HEK293 (cell line): ENCODE results near the gene CTIF.

Experiments used
- CTCF ChIP-seq: fragments of 450-650 bp; formaldehyde crosslinking; IDR thresholded peaks from 2 replicates; pipeline ENCODE4 v1.5.1; 2016; ENCODE audit warnings: missing biosample characterization, missing genetic modification characterization
- REPIN1 ChIP-seq: fragments of 450-650 bp; formaldehyde crosslinking; IDR thresholded peaks from 2 replicates; pipeline ENCODE4 v1.5.1; 2017; ENCODE audit warnings: missing biosample characterization, missing genetic modification characterization, low read depth
- ZBTB49 ChIP-seq: fragments of 450-650 bp; formaldehyde crosslinking; IDR thresholded peaks from 2 replicates; pipeline ENCODE4 v1.5.1; 2016; ENCODE audit warnings: missing biosample characterization, missing genetic modification characterization, low read depth
- ZNF184 ChIP-seq: fragments of 450-650 bp; IDR thresholded peaks from 2 replicates; pipeline ENCODE4 v1.5.1; 2018; ENCODE audit warnings: missing biosample characterization, mild to moderate bottlenecking, missing genetic modification characterization
- ZNF513 ChIP-seq: fragments of 450-650 bp; IDR thresholded peaks from 2 replicates; pipeline ENCODE4 v1.5.1; 2018; ENCODE audit warnings: missing biosample characterization, missing genetic modification characterization
- ZNF837 ChIP-seq: fragments of 450-650 bp; formaldehyde crosslinking; IDR thresholded peaks from 2 replicates; pipeline ENCODE4 v1.5.1; 2016; ENCODE audit warnings: missing biosample characterization, missing genetic modification characterization

GRCh38 chr18:48539406-48540250 lies 797 bp downstream of the CTIF start:
- TF ChIP-seq CTCF (tag by site-specific recombination) (no peak), ZNF184 (tag by site-specific recombination) (no peak), ZNF513 (tag by site-specific recombination) (no peak), ZNF837 (tag by site-specific recombination) (no peak), ZBTB49 (tag by site-specific recombination) (no peak), REPIN1 (tag by site-specific recombination) (no peak)
